Measurements from ENCODE around the gene OTUB1.

The OTUB1 gene

DNA sequence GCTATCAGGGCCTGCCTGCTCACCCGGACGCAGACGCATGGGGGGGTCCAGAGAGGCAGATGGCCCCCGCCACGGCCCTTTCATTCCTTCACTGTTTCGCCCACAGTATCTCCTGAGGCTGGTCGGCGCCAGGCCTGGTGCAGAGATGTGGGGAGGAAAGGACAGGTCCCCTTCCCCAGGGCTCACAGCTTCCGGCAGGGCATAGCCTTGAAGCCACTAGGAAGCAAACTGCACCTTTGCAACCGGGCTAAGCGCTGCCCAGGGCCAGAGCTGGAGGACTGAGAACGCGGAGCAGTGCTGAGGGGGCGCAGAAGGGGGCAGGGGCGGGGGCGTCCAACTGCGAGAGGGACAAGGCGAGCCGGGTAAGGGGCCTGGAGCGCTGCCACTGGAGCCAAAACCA lies 29.3 kb downstream of the OTUB1 start:
- H3K4me3 ChIP-seq (ENCODE audit: low read depth, low read length) = no peak overlapping the region
- TF ChIP-seq, protein P1, sequence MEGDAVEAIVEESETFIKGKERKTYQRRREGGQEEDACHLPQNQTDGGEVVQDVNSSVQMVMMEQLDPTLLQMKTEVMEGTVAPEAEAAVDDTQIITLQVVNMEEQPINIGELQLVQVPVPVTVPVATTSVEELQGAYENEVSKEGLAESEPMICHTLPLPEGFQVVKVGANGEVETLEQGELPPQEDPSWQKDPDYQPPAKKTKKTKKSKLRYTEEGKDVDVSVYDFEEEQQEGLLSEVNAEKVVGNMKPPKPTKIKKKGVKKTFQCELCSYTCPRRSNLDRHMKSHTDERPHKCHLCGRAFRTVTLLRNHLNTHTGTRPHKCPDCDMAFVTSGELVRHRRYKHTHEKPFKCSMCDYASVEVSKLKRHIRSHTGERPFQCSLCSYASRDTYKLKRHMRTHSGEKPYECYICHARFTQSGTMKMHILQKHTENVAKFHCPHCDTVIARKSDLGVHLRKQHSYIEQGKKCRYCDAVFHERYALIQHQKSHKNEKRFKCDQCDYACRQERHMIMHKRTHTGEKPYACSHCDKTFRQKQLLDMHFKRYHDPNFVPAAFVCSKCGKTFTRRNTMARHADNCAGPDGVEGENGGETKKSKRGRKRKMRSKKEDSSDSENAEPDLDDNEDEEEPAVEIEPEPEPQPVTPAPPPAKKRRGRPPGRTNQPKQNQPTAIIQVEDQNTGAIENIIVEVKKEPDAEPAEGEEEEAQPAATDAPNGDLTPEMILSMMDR (IDR thresholded peaks at IDR 0.05; ENCODE audit: control insufficient read depth, extremely low read depth, insufficient read depth) = no peak
- DNase-seq (ENCODE audit: low read depth) = no peak

DNA sequence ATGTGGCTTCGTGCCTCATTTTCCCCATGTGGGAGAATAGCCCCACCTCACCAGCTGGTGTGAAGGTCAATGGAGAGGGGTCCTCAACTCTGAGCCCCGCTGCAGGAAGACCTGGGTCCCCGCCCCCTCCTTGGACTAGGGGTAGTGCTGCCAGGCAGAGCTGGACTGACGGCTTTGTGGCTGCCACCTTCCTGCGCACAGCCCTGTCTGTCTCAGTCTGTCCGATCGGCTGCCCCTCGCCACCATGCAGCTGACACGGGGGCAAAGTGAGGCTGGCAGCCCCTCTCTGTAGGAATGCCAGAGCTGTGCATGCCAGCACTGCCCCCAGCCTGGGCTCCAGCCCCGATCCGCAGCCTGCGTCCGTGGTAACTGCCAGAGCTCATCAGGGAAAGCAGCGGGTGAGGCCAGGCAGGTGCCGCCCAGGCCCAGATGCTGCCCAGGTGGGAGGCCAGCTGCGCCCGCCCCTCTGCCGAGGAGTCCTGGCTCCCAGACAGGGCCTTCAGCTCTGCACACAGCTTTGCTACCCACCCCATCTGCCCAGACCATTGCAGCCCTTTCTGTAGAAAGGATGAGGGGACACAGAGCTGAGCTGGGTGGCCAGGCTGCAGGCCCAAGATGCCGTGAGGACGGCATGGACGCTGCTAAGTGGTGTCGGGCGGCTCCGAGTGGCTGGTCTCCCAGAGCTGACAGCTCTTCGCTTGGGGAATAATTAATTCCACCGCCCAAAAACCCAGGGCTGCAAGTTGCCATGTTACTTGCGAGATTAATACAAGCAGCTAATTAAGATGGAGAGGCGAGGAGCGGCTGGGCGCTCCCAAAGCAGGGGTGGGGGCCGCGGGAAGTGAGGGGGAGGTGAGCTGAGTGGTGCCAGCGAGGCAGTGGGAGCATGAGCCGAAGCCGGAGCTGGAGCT lies 30.0 kb downstream of the OTUB1 start:
- DNase-seq (ENCODE audit: low read depth) = no peak
- no peak overlapping the region for H3K4me3 ChIP-seq (ENCODE audit: low read depth, low read length)
- TF ChIP-seq, protein P1 (IDR thresholded peaks at IDR 0.05; ENCODE audit: control insufficient read depth, extremely low read depth, insufficient read depth) = no peak

DNA sequence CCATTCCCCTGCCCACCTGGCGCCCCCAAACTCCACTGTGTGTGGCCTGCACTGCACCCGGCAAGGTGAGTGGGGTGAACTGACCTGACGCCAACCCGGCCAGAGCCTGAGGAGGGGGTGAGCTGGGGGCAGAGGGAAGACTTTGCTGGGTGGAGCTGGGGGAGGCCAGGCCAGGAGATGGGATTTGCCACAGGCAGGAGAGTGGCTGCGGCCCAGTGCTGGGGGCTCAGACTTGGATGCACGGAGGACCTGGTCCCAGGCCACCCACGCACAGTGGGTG lies 31.6 kb downstream of the OTUB1 start:
- no peak for DNase-seq (ENCODE audit: low read depth)
- TF ChIP-seq, protein P1 (IDR thresholded peaks at IDR 0.05; ENCODE audit: control insufficient read depth, extremely low read depth, insufficient read depth) = no peak
- H3K4me3 ChIP-seq (ENCODE audit: low read depth, low read length) = no peak overlapping the region

DNA sequence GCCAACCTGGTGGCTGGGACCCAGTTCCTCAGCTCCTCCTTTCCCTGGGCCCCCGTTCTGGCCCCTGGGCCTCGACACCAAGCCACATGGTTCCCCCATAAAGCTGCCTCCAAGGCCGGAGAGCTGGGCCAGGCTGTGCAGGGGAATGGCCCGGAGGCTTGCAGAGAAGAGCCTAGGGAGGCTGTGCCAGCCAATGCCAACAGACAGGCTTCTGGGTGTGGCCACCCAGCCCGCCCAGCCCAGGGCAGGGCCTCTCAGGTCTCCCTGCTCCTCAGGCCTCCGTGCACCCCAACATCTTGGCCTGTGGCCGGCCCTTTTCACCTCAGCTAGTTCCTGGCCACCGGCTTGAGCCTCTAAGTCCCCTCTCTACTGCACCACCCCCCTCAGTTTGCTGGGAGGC lies 32.1 kb downstream of the OTUB1 start:
- TF ChIP-seq, protein P1 (IDR thresholded peaks at IDR 0.05; ENCODE audit: control insufficient read depth, extremely low read depth, insufficient read depth) = no peak
- no peak overlapping the region for H3K4me3 ChIP-seq (ENCODE audit: low read depth, low read length)
- DNase-seq (ENCODE audit: low read depth) = no peak

DNA sequence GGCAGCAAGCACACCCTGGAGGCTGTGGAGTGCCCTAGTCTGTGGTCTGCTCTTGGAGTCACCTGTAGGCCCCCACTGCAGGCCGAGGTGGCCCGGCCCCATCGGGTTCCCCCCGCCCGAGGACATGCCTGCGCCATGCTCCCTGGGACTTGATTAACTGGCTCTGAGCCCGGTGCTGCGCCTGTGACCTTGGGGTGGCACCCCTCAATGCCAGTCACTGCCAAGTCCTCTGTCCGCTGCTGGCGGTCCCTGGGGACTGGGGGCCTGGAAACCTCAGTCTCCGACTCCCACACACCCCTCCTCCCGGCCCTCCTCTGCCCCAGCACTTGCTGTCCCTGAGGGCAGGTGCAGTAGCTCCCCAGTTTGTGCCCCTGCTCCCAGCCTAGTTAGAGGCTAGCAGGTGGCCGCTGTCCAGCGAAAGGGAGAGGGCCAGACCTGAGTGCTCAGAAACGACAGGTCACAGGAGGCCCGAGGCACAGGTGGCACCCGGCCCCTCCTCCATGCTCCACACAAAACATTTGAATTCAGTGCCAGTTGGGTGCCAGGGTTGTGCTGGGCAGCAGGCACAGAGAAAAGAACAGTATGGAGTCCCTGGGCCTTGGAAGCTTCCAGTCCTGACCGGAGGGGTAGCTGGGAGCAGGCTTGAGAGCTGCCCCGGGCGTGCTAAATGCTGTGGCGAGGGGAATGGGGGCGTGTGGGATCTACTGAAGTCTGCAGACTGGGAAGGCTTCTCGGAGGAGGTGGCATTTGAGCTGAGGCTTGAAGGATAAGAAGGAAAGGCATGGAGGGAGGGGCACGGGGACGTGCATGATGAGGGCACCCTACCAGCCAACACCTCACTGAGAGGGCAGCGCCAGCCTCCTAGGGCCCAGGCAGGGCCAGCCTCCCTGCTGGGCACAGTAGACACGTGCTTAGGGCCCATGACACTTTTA lies 33.1 kb downstream of the OTUB1 start:
- H3K4me3 ChIP-seq (ENCODE audit: low read depth, low read length) = no peak overlapping the region
- TF ChIP-seq, protein P1 (IDR thresholded peaks at IDR 0.05; ENCODE audit: control insufficient read depth, extremely low read depth, insufficient read depth) = no peak
- DNase-seq (ENCODE audit: low read depth) = no peak

DNA sequence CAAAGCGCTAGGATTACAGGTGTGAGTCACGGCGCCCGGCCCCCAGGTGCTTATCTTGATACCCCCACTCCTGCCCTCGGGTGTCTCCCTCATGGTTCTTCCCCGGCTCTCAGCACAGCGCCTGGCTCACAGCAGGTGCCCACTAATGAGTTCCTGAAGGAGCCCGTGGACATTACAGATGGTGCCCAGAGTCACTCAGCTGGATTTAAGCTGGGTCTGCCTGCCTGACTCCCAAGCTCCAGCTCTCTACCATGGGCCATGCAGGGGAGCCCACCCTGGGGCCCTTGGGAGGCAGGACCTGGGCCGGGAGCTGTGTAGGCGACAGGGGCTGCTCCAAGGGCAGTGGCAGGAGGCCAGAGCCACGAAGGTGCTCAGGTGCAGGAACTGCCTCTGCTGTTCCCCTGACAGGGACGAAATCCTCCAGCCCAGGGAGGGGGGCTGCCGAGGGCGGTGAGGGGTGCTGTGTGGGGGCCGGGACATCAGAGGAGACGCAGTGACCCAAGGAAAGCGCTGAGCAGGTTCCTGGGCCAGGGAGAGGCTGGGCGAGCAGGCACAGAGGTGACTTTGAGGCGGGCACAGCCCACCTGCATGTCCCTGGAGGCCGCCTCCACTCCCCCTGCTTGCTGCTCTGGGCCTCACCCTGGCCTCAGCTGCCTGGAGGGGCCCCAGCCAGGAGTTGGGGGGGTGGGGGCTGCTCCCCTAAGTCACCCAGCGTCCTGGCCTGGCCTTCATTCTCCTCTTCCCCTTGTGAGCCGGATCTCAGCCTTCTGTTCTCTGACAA lies 34.9 kb downstream of the OTUB1 start:
- no peak for DNase-seq (ENCODE audit: low read depth)
- TF ChIP-seq, protein P1 (IDR thresholded peaks at IDR 0.05; ENCODE audit: control insufficient read depth, extremely low read depth, insufficient read depth) = no peak

More for the DNA sequence above, 34.9 kb downstream of the OTUB1 start:
- no peak overlapping the region for H3K4me3 ChIP-seq (ENCODE audit: low read depth, low read length)

Measured in LNCaP clone FGC (cell line).